Tibial nerve (tissue), 3 donors: Measurements from ENCODE around the gene ASMTL.

Experiments
- POLR2A ChIP-seq, 2 donors: fragments of 450-650 bp; IDR thresholded peaks; one replicate each; pipeline ENCODE4 v1.6.1; 2017; ENCODE audit warnings: antibody characterized with exemption in 2 of 2, mild to moderate bottlenecking in 2 of 2, moderate library complexity in 2 of 2
- TF ChIP-seq, protein P1 (sequence below), 5 experiments: fragments of 200-600 bp in 3 of 5; fragments of 450-650 bp in 2 of 5; sonication (generic) in 3 of 5; IDR thresholded peaks; one replicate each; pipeline ENCODE4 v1.5.1; 2016 to 2019; ENCODE audit warnings: antibody characterized with exemption in 5 of 5, mild to moderate bottlenecking in 3 of 5, moderate library complexity in 2 of 5

DNA sequence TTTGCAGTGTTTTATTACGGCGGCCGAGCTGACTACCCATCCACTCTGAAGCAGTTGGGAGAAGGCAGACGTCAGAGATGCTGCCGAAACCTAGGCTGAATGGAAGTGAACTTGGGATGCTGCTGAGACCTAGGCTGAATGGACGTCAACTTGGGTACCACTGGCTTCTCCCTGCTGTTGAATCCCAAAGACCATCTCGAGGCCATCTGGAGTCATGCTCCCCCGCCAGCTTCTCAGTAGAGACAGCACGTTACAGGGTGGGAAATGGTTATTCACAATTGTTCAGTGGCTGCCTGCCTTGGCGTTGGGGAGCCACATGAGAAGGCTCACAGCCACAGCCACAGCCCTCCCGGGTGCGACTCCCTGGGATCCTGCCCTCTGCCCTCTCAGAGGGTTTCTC lies 43.4 kb upstream of the ASMTL start:
- TF ChIP-seq, protein P1, sequence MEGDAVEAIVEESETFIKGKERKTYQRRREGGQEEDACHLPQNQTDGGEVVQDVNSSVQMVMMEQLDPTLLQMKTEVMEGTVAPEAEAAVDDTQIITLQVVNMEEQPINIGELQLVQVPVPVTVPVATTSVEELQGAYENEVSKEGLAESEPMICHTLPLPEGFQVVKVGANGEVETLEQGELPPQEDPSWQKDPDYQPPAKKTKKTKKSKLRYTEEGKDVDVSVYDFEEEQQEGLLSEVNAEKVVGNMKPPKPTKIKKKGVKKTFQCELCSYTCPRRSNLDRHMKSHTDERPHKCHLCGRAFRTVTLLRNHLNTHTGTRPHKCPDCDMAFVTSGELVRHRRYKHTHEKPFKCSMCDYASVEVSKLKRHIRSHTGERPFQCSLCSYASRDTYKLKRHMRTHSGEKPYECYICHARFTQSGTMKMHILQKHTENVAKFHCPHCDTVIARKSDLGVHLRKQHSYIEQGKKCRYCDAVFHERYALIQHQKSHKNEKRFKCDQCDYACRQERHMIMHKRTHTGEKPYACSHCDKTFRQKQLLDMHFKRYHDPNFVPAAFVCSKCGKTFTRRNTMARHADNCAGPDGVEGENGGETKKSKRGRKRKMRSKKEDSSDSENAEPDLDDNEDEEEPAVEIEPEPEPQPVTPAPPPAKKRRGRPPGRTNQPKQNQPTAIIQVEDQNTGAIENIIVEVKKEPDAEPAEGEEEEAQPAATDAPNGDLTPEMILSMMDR (IDR thresholded peaks at IDR 0.05): no peak
- TF ChIP-seq POLR2A (IDR thresholded peaks at IDR 0.05): no peak
